HuH-7.5 (cell line): ENCODE results near the gene SMIM35.

Source experiments
- DNase-seq: peaks from one replicate; pipeline ENCODE4 v3.0.0; 2011; ENCODE audit warnings: low spot score

SMIM35 gene

DNA sequence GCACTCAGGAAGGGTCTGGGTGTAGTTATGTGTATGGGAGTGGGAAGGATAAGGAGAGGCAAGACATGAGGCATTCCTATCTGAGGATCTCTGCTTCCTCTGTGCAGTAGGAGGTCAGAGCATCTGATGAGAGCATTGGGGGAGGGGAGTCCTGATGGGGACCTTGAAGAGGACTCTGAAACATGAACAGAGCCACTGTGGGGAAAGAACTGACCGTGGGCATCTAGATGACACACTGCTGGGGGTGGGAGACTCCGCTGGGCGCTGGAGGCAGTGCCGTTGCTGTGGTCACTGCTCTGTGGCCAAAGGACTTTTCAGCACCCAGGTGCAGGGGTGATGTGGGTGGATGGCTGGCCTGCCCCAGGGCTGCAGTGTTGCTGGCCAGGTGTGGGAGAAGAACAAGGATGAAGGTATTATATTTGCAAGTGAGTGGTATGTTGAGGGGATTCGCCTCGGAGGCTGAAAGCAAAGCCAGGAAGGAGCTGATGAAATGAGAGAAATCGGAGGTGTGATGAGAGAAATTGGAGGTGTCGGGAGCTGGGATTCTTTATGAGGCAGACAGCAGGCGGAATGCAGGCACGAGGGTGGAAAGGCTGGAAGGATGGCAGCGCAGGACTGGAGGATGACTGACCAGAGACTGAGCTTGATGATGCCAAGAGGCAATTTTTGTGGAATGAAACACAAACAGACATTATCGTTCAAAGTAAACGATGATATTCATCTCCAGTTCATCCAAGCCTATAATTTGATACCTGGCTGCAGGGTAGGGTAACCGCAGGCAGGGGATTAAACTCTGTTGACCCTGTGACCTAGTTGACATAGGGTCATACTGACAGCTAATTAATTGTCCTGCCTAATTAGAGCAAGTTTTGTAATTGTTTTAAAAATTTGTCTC is 29.3 kb downstream of the SMIM35 start:
- no peak for DNase-seq

- no peak for DNase-seq
These were observed 30.0 kb downstream of the SMIM35 start for GRCh38 chr11:118056806-118057205.

GRCh38 chr11:118055966-118056365 is 30.8 kb downstream of the SMIM35 start:
- DNase-seq, result no peak

DNA sequence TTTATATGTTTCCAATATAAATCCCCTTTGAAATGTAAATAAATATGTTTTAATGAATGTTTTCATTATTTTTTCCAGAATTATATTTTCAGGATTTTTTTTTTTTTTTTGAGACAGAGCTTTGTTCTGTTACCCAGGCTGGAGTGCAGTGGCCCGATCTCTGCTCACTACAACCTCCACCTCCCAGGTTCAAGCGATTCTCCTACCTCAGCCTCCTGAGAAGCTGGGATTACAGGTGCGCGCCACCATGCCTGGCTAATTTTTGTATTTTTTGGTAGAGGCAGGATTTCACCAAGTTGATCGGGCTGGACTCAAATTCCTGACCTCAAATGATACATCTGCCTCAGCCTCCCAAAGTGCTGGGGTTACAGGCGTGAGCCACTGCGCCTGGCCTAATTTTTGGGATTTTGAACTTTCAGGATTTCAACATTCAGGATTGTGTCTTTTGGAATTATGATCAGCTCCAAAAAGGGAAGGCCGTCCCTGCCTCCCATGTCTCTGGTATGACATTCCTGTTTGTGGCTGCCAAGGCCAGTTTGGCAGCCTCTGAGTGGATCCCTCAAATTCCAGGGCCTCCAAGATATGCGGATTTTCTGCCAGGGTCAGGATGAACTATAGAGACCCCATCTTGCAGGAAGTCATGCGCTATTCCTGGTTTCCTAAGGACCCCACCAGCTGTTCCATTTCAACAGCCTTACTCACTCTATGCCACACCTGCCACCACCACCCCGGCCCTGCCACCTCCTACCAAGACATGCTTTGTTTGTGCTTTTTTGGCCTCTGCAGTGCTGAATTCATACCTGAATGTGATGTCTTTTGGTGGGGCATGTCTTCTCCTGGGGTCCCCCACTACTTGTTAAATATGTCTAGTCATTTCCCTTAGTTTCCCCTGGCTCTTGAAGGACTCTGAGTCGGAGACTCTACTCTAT is 31.8 kb downstream of the SMIM35 start:
- DNase-seq, result no peak

- DNase-seq, result no peak
These were observed 34.1 kb downstream of the SMIM35 start for GRCh38 chr11:118052581-118053206.

DNA sequence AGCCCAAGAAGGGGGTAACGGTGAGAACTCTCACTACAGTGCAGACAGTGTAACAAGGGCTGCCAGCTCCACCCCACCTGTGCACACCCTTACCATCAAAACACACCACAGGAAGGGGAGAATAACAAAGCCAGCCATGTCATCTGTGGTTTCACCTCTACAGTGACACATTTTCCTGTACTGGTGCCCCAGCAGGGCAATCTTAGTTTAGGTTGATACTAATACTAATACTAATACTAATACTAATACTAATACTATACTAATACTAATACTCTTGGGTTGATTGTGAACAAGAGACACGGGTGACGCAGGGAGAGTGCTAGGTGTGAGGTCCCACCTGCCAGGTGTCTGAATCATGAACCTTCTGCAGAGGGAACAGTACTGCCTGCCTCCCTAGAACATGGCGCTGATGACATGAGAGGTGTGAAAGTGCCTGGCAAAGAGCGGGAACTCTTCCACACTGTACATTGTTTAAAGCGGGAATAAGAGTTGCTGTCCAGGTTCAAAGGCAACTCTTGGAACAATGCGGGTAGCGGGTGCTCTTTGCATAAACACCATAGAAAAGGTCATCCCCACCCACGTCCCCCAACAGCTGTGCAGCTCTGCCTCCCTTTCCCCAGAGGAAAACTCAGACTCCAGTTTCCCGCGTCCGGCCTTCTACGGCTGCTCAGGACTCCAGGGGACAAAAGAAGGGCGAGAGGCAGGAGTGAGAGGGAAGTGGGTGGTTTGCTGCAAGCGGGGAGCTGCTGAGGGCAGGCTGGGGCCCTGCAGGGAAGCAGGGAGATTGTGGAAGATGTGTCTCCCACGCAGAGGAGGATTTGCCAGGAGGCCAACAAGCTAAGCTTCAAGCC is 34.9 kb downstream of the SMIM35 start:
- DNase-seq, result no peak

GRCh38 chr11:118051136-118051610 is 35.6 kb downstream of the SMIM35 start:
- DNase-seq, result no peak

DNA sequence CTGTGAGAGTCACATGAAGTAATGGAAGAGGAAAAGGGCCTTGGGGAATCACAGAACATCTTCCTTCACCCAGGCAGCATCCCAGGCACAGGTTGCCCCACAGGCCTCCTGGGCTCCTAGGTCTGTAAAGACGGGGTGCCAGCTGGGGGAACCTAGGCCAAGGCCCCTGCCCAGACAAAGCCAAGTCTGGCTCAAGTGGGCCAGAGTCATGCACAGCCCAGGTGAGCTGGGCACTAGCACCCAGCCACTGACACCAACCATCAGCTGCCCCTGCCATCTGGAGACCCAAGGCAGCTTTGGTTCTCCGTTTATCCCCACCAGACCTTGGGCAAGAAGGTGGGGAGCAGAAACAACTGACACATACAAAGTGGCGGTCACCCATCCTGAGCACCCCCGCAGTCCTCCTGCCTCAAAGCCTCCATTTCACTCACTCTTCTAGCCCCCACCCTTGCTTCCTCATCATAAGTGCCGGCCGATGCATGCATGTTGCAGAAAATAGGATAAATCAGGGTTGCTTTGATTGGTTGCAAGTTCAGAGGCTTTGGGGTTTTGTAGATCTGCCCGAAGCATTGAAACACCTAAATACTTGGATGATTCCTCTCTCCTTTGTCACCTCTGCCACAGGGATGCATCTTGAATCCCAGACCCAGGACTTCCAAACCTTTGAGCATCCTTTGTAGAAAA is 36.4 kb downstream of the SMIM35 start:
- DNase-seq, result no peak

GRCh38 chr11:118049771-118050170 is 37.0 kb downstream of the SMIM35 start:
- DNase-seq, result no peak

GRCh38 chr11:118048472-118049370 is 38.0 kb downstream of the SMIM35 start:
- no peak for DNase-seq

DNA sequence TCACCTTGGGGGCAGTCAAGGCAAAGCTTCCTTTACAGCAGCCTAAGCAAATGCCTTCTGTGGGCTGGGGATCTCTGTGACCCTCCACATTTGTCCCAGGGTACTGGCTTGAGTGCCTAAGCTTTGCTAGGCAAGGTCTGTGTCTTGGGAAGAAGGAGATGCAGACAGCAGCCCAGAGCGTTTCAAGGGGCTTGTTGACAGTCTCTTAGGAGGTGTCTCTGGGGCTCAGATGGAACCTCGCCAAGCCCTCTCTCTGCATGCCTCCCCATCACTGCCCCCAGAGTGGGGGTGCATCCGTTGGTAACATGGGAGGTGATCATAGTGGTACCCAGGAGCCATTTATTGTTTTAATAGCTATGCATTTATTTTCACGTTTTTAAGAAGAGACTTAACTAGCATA is 39.0 kb downstream of the SMIM35 start:
- no peak for DNase-seq

DNA sequence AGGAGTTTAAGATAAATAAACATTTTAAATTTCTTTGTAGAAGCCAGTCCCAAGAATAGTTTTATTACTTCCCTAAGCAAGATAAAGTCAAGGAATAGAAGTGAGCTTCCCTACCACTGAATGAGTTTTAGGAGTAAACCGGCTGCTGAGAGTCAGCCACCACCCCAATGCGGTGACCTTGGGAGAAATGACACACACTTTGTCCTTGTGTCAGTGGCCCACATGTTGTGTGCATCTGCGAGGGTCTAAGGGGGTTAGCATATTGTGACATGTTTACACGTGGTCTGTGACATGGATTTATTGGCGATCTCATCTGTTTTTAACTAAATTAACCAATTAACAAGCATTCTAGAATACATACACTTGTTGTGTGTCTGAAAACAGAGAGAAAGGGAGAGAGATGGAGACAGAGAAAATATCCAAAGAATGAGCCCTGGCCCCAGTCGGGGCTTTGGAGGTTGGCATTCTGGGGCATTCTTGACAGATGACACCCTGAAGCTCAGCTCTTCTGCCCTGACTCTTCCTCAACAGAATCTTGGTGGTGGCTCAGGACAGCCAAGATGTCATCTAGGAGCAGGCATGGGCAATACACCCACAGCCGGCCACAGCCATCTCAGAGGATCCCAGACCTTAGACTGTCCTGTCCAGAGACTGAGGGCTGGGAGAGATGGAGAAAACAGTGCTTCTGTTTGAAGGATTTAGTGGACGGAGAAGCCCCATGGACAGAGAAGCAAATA is 39.6 kb downstream of the SMIM35 start:
- no peak for DNase-seq

DNA sequence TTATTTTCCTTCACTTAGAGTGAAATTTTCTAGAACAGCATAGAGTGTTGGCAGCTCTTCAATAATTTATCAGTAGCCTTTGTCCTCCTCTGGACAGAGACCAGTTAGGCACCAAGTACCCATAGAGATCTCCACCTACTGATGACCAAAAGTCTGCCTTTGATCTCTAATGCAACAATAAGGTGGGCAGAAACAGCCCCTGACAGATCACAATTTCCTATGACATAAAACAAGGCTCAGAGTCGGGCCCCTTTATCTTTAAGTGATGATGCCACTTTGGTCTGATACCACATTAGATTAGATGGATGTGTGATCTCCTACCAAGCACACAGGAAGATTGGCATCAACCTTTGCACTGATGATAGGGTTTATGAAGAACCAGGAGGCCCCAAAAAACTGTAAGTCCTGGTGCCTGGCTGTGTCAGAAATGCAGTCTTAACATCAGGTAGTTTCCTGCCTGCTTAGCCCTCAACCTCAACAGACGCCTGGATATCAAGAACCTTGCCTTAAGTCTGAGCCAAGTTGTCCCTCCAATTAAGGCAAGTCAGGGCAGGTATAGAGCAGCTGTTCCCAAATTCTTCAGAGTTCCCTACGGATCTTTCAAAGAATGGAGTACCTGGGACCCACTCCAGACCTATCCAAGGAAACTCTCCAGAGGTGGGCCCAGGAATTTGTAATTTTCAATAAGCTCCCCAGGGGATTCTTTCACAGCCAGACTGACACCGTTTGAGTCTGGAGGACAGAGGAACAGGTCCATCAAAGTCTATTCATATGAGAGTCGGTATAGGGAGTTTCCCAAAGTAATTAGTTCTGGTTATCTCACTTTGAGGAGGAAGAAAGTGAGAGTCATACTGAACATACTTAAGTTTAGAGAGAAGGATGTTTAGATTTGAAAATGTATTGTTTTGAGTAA is 40.5 kb downstream of the SMIM35 start:
- no peak for DNase-seq

- DNase-seq, result no peak
These were observed 41.6 kb downstream of the SMIM35 start for GRCh38 chr11:118045191-118045590.

DNA sequence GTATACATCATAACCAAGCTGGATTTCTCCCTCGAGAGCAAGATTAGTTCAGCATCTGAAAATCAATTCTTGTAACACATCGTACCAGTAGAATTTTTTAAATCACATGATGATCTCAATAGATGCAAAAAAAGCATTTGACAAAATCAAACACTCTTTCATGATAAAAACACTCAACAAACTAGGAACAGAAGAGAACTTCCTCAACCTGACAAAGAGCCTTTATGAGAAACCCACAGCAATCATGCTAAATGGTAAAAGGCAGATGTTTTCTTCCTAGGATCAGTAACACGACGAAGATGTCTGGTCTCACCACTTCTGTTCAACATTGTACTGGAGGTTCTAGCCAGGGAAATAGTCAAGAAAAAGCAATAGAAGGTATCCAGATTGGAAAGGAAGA is 44.0 kb downstream of the SMIM35 start:
- no peak for DNase-seq

DNA sequence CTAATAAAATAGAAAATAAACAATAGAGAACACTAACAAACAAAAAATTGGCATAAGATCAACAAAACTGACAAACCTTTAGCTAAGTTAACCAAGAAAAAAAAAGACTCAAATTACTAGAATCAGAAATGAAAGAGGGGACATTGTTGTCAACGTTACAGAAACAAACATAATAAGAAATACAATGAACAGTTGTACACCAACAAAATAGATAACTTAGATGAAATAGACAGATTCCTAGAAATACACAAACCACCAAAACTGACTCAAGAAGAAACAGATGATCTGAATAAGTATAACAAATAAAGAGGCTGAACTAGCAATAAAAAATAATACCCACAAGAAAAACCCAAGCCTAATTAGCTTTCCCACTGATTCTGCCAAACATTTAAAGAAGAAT is 44.6 kb downstream of the SMIM35 start:
- no peak for DNase-seq

- DNase-seq, result no peak
These were observed 53.3 kb downstream of the SMIM35 start for GRCh38 chr11:118033443-118033842.

DNA sequence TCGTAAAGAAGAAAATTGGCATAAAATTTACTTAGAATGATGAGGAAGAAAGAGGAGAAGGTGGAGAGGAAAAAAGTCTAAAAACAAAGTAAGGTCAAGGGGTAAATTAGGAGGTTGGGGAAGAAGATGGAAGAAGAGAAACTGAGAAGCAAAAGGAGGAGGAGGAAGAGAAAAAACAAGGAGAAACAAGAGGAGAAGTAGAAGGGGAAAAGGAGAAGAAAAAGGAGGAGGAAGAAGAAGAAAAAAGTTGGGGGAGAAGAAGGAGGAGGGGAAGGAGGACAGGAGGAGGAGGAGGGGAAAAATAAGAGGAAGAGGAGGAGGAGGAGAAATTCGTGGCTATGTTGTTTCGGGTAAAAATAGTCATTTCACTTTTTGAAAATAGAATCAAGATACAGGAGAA is 58.1 kb downstream of the SMIM35 start:
- no peak for DNase-seq
